HG03060 (cell line): ENCODE measurements around the gene HIGD1B.

Experiments
- ATAC-seq: cut with Tn5 transposase; IDR thresholded peaks from one replicate; pipeline ENCODE4 v1.9.1; 2021; ENCODE audit warnings: low read depth, moderate number of reproducible peaks; ENCODE audit not compliant: unreplicated experiment

The HIGD1B gene

GRCh38 chr17:44875761-44876160 lies 28.1 kb downstream of the HIGD1B start:
- ATAC-seq, result no peak

- ATAC-seq, result no peak
Observed at GRCh38 chr17:44877121-44877520, 29.4 kb downstream of the HIGD1B start.

- ATAC-seq, result no peak
Observed at GRCh38 chr17:44878627-44879221, 31.0 kb downstream of the HIGD1B start.

GRCh38 chr17:44879376-44879775 lies 31.7 kb downstream of the HIGD1B start:
- no peak for ATAC-seq

DNA sequence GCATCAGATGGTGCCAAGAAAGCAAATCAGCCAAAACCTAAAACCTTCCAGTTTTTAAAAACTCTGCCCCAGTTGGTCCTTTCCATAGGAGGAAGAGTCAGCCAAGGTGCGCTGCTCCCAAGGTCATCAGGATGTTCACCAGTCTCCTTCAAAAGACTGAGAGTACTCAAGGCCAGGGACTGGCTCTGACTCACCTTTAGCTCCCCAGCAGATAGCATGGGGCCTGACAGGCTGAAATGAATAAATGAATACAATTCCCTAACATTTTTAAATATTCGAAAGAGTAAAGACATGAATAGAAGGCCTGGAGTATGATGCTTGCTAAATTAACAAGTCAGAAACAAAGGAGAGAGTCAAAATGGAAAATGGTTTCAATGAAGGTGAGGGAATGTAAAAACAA lies 32.4 kb downstream of the HIGD1B start:
- ATAC-seq, result no peak

DNA sequence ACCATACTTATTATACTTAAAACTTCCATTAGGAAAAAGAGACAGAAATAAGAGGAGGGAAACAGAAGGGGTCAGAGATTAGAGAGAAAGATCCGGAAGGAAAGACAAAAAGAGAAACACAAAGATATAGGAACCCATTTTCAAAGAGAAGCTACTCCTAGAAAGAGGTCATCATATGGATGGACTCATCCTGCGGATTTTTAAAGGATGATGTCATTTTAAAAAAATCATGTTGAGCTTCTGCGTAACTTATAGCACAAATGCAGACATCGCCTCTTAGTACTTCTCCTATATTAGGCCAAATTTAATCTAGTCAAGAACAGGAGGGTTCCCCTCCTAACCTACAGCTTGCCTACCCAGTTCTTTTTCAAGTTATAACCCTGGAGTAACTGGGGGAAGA lies 33.5 kb downstream of the HIGD1B start:
- ATAC-seq, result no peak

GRCh38 chr17:44884941-44885340 lies 37.3 kb downstream of the HIGD1B start:
- ATAC-seq, result no peak

DNA sequence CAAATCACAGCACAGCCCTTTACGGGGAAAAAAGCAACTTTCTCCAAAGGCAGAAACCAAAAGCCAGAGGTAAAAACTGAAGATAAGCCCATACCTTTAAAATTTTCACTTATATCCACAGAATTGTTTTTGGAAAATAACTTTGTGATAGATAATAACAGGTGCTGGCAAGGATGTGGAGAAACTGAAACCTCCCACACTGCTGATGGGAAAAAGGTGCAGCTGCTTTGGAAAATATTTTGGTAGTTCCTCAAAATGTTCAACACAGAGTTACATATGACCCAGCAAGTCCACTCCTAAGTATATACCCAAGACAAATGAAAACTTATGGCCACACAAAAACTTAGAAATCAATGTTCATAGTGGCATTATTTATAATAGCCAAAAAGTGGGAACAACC lies 39.3 kb downstream of the HIGD1B start:
- ATAC-seq, result no peak

GRCh38 chr17:44887971-44888954 lies 40.6 kb downstream of the HIGD1B start:
- ATAC-seq, result no peak

- no peak for ATAC-seq
Observed at GRCh38 chr17:44889003-44889402, 41.3 kb downstream of the HIGD1B start.

DNA sequence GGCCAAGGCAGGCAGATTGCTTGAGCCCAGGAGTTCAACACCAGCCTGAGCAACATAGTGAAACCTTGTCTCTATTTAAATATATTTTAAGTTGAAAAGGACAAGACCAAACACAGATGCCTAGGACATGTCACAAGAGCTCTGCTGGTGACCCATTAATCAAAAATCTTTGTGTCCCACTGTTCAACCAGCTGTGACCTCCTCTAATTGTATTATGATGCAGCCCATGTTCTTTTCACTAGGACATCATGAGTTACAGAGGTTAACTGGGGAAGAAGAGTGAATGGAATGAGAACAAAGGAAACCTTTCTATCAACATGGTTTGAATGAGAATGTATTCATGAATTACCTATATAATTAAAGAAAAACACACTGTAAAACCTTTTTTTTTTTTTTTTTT lies 44.6 kb downstream of the HIGD1B start:
- no peak for ATAC-seq

DNA sequence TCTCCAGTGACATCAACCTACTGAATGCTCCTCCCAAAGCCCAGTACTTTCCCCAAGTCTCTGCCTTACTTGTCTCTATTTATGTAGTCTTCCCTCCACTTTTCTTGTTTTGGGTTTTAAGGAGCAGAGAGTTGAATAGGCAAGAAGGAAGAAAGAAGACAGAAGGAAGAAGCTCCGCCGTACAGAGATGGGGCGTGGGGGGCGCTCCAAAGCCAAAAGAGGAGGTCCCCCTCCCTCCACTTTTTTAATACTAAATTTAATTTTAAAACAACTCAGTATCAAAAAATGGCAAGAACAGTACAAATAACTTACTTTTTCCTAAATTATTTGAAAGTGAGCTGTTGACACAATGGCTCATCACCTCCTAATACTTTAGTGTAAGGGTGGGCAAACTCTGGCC lies 47.0 kb downstream of the HIGD1B start:
- ATAC-seq, result no peak

- ATAC-seq, result no peak
Observed at GRCh38 chr17:44898768-44899073, 51.0 kb downstream of the HIGD1B start.

DNA sequence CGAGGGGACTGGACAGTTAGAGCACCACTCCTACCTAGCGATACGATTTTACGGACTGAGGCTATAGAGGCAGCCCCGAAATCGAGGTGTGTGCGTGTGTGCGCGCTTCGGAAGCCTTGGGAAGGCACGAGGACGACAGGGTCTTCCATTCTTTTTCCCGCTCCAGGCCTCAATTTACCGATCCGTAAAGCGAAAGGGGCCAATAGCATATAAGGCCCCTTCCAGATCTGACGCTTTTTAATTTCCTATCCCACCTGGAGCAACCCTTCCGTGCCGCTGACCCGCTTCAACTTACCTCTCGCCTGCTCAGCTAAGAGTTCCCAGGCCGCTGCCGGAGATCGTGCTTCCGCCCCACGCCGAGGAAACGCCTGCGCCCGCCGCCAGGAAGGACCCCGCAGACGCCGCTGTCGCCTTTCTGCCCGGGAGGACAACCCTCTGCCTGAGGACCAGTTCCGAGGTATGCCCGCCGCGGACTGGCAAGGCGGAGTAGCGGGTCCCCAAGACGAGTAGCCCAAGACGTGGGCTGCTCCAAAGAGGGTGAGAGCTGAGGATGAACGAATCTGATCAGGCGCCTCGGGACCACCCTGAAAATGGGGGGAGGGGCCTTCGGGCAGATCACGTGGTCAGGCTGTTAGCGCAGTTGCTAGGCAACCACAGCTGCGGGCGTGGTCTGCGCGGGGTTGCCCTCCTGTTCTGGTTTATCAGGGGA lies 51.5 kb downstream of the HIGD1B start, which contains the start of gene EFTUD2:
Gene EFTUD2 (minus strand): TSS at position 372 of the 709 bp plus-strand sequence. CDS start 4,924 bp downstream, outside the sequence.
- no peak for ATAC-seq
